Transverse colon (tissue), 4 donors: ENCODE measurements around the gene GOLIM4. TPM values are rescaled to one million over a fixed set of nuclear protein-coding genes. Genes with fewer than 3 reads are reported as not detected.

Experiments used
- DNase-seq: peaks from one replicate; pipeline ENCODE4 v3.0.0-alpha.2; 2019
- H3K27ac ChIP-seq, 4 donors: fragments of 200-600 bp; sonication (generic); 2 replicates each; pipeline ENCODE4 v1.5.1; 2016 to 2018; ENCODE audit warnings: inconsistent platforms in 4 of 4
- H3K27me3 ChIP-seq: fragments of 200-600 bp; sonication (generic); 2 replicates; pipeline ENCODE4 v1.5.1; 2017; ENCODE audit warnings: inconsistent platforms
- H3K36me3 ChIP-seq, 4 donors: fragments of 200-600 bp; sonication (generic); 2 replicates each; pipeline ENCODE4 v1.5.1; 2017 to 2019; ENCODE audit warnings: inconsistent platforms in 4 of 4
- H3K4me1 ChIP-seq, 4 donors: fragments of 200-600 bp; sonication (generic); 2 replicates each; pipeline ENCODE4 v1.5.1; 2017 to 2020; ENCODE audit warnings: inconsistent platforms in 4 of 4
- H3K4me3 ChIP-seq, 4 donors: fragments of 200-600 bp; sonication (generic); 1 replicate in 1 of 4; 2 replicates in 3 of 4; pipeline versions ENCODE4 v1.5.1 to v1.6.1; 2017 to 2019; ENCODE audit warnings: inconsistent platforms in 4 of 4
- H3K9me3 ChIP-seq, 2 donors: fragments of 200-600 bp; sonication (generic); 2 replicates each; pipeline ENCODE4 v1.5.1; 2017 to 2019; ENCODE audit warnings: inconsistent platforms in 2 of 2
- CTCF ChIP-seq, 5 experiments: fragments of 200-600 bp in 3 of 5; fragments of 450-650 bp in 2 of 5; sonication (generic) in 3 of 5; IDR thresholded peaks; 1 replicate in 2 of 5; 2 replicates in 3 of 5; pipeline ENCODE4 v1.5.1; 2016 to 2017; ENCODE audit warnings: antibody characterized with exemption in 5 of 5, inconsistent platforms in 3 of 5, mild to moderate bottlenecking in 2 of 5, moderate library complexity in 1 of 5
- EP300 ChIP-seq: sonication (generic); formaldehyde crosslinking; IDR thresholded peaks from one replicate; pipeline ENCODE4 v1.6.1; 2017; ENCODE audit warnings: antibody characterized with exemption, low read depth
- POLR2A ChIP-seq: fragments of 450-650 bp; IDR thresholded peaks from one replicate; pipeline ENCODE4 v1.6.1; 2016; ENCODE audit warnings: antibody characterized with exemption, mild to moderate bottlenecking, moderate library complexity
- POLR2AphosphoS5 ChIP-seq, 3 donors: sonication (generic); formaldehyde crosslinking; IDR thresholded peaks; one replicate each; pipeline ENCODE4 v1.6.1; 2016; ENCODE audit warnings: antibody characterized with exemption in 3 of 3
- WGBS, 2 donors: methylation state at CpG; one replicate each; pipeline ENCODE4 v1.1.5; 2018; ENCODE audit warnings: low coverage in 1 of 2; 5-methylcytosine and 5-hydroxymethylcytosine counted together
- in situ Hi-C, 4 donors: fragments of 200-750 bp; cut with MboI; loops; one replicate each; pipeline versions ENCODE4 v1.15.0 to v1.15.1; 2017; ENCODE audit warnings: low sequenced_read_pairs in 3 of 4, low pct_ligation_motif_present in 1 of 4, low pct_unique_long_range_greater_than_20kb in 1 of 4
- intact Hi-C: fragments of 100-400 bp; cut with DNase I; formaldehyde crosslinking; loops from one replicate; pipeline ENCODE4 v1.15.1; 2023; ENCODE audit warnings: low total_unique reads
- total RNA-seq, 4 donors: library from RNA; depleted of rRNA; stranded (reverse); fragments of >200 nt; gene quantifications; one replicate each; pipeline ENCODE4 v1.1.0, GENCODE V29; 2016

The GOLIM4 gene
- total RNA-seq, 4 donors from 2014 or later: 87.2 to 120 (median 101) TPM

GRCh38 chr3:168093229-168093628 lies 2.5 kb downstream of the GOLIM4 start:
- Histone ChIP-seq H3K36me3 (no peaks in the 10 kb centered on the region), H3K4me1 (peaks cover 14 to 82% (median 54%) of the 10 kb centered on the region in 4 donors), H3K4me3 (peak overlapping the region in 3 of 4 donors; percentile 61 to 85 (median 67)), H3K9me3 (no peaks in the 10 kb centered on the region), H3K27me3 (no peaks in the 10 kb centered on the region), H3K27ac (peak overlapping the region; percentile 91 to 99 (median 98))
- TF ChIP-seq CTCF (IDR thresholded peaks at IDR 0.05): no peak
- no peak for TF ChIP-seq POLR2AphosphoS5 (IDR thresholded peaks at IDR 0.05)
- no peak for TF ChIP-seq POLR2A
- TF ChIP-seq EP300: no peak
- intact Hi-C loops (loop anchor here (10.0 kb wide), 1 partner anchor 72 kb away; no protein-coding TSS in a partner anchor), in situ Hi-C loops (no loop called here)
- 31 to 35% methylated on average over 2 of the region's 2 CpGs for WGBS, 2 donors
- no peak for DNase-seq

- TF ChIP-seq POLR2AphosphoS5 (IDR thresholded peaks at IDR 0.05): no peak
- TF ChIP-seq EP300: no peak
- TF ChIP-seq POLR2A: no peak
- TF ChIP-seq CTCF (IDR thresholded peaks at IDR 0.05): no peak
- peaks cover 13 to 83% (median 59%) of the 10 kb centered on the region in 4 donors for H3K4me1 ChIP-seq
- no peaks in the 10 kb centered on the region for H3K27me3 ChIP-seq
- in situ Hi-C loops: no loop called here
- peak overlapping the region; percentile 91 to 99 (median 98) for H3K27ac ChIP-seq
- H3K36me3 ChIP-seq: no peaks in the 10 kb centered on the region
- no peak for DNase-seq
- H3K4me3 ChIP-seq: peak overlapping the region in 3 of 4 donors; percentile 61 to 85 (median 67)
- intact Hi-C loops: loop anchor here (10.0 kb wide), 1 partner anchor 73 kb away; no protein-coding TSS in a partner anchor
- H3K9me3 ChIP-seq: no peaks in the 10 kb centered on the region
These were observed 3.8 kb downstream of the GOLIM4 start for GRCh38 chr3:168091941-168092340.

- DNase-seq: no peak
- H3K27me3 ChIP-seq: no peaks in the 10 kb centered on the region
- no peaks in the 10 kb centered on the region for H3K9me3 ChIP-seq
- in situ Hi-C loops (no loop called here), intact Hi-C loops (loop anchor here (10.0 kb wide), 1 partner anchor 73 kb away; no protein-coding TSS in a partner anchor)
- H3K4me3 ChIP-seq: peak overlapping the region in 1 of 4 donors; percentile 67
- H3K36me3 ChIP-seq: no peaks in the 10 kb centered on the region
- WGBS, 2 donors: 57 to 73% methylated on average over 3 of the region's 3 CpGs
- peak overlapping the region; percentile 91 to 99 (median 98) for H3K27ac ChIP-seq
- TF ChIP-seq POLR2AphosphoS5 (IDR thresholded peaks at IDR 0.05) (no peak), EP300 (no peak), CTCF (IDR thresholded peaks at IDR 0.05) (no peak), POLR2A (no peak)
- peaks cover 7 to 83% (median 58%) of the 10 kb centered on the region in 4 donors for H3K4me1 ChIP-seq
These were observed 4.3 kb downstream of the GOLIM4 start for GRCh38 chr3:168091302-168091858.

GRCh38 chr3:168090306-168091085 lies 5.2 kb downstream of the GOLIM4 start:
- intact Hi-C loops (loop anchor here (10.0 kb wide), 1 partner anchor 74 kb away; no protein-coding TSS in a partner anchor), in situ Hi-C loops (no loop called here)
- TF ChIP-seq POLR2AphosphoS5 (IDR thresholded peaks at IDR 0.05) (no peak), POLR2A (no peak), EP300 (no peak), CTCF (IDR thresholded peaks at IDR 0.05) (no peak)
- DNase-seq: no peak
- no peaks in the 10 kb centered on the region for H3K9me3 ChIP-seq
- no peaks in the 10 kb centered on the region for H3K36me3 ChIP-seq
- no peaks in the 10 kb centered on the region for H3K27me3 ChIP-seq
- WGBS, 2 donors: 50 to 56% methylated on average over 4 to 6 of the region's 6 CpGs
- peaks cover 6 to 84% (median 59%) of the 10 kb centered on the region in 4 donors for H3K4me1 ChIP-seq
- peak overlapping the region; percentile 64 to 99 (median 80) for H3K27ac ChIP-seq
- H3K4me3 ChIP-seq: peak overlapping the region in 1 of 4 donors; percentile 7
